ENCODE data around the gene CDKAL1.

DNA sequence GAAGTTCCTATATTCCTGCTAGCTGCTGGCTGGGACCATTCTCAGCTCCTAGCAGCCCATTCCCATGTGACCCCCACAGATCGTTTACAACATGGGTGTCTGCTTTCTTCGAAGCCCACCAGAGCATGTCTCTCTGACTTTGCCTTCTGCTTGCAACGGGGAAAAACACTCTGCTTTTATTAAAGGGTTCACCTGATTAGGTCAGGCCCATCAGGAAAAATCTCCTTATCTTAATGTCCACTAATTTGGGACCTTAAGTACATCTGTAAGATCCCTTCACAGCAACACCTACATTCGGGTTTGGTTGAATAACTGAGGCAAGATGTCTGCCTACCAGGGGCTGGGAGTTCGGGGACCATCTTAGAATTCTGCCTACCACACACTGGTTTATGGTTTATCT is 496.9 kb downstream of the CDKAL1 start:
- TF ChIP-seq POLR2A (IDR thresholded peaks at IDR 0.05): no peak
- TF ChIP-seq, protein P1, sequence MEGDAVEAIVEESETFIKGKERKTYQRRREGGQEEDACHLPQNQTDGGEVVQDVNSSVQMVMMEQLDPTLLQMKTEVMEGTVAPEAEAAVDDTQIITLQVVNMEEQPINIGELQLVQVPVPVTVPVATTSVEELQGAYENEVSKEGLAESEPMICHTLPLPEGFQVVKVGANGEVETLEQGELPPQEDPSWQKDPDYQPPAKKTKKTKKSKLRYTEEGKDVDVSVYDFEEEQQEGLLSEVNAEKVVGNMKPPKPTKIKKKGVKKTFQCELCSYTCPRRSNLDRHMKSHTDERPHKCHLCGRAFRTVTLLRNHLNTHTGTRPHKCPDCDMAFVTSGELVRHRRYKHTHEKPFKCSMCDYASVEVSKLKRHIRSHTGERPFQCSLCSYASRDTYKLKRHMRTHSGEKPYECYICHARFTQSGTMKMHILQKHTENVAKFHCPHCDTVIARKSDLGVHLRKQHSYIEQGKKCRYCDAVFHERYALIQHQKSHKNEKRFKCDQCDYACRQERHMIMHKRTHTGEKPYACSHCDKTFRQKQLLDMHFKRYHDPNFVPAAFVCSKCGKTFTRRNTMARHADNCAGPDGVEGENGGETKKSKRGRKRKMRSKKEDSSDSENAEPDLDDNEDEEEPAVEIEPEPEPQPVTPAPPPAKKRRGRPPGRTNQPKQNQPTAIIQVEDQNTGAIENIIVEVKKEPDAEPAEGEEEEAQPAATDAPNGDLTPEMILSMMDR (IDR thresholded peaks at IDR 0.05): no peak
